DND-41 (cell line): Measurements from ENCODE around the gene SRRM5.

Experiments used
- CTCF ChIP-seq: IDR thresholded peaks from 2 replicates; pipeline ENCODE4 v1.5.1; 2012; ENCODE audit warnings: borderline replicate concordance, low read length, moderate library complexity, mild to moderate bottlenecking; ENCODE audit not compliant: poor library complexity, severe bottlenecking; ENCODE audit errors: extremely low read depth
- EZH2 ChIP-seq: IDR thresholded peaks from 3 replicates; pipeline ENCODE4 v1.6.1; 2012; ENCODE audit warnings: borderline replicate concordance, low read depth, mild to moderate bottlenecking, moderate library complexity, low read length, inconsistent platforms; ENCODE audit not compliant: severe bottlenecking

- TF ChIP-seq CTCF (no peak), EZH2 (no peak)
These were observed 26.5 kb downstream of the SRRM5 start for GRCh38 chr19:43638214-43638994.
